GM10248 (cell line): ENCODE results near the gene COQ2.

Source experiments
- CTCF ChIA-PET: fragments of 300-600 bp; sonication (Branson Sonifier 250); formaldehyde crosslinking; extraction: SDS; loops from one replicate; lab custom pipeline; 2021; ENCODE audit warnings: antibody characterized with exemption; lab: Yijun Ruan, JAX
- POLR2A ChIA-PET: fragments of 350-650 bp; sonication (Branson Sonifier 250); formaldehyde crosslinking; extraction: SDS; loops from one replicate; lab custom pipeline; 2020; ENCODE audit warnings: antibody characterized with exemption; lab: Yijun Ruan, JAX
- DNase-seq: peaks from one replicate; pipeline ENCODE4 v3.0.0; 2012; ENCODE audit errors: extremely low spot score
- TF ChIP-seq, protein P1 (sequence below): IDR thresholded peaks from 2 replicates; pipeline ENCODE4 v1.5.1; 2012; ENCODE audit warnings: mild to moderate bottlenecking, low read depth; ENCODE audit errors: extremely low read depth, missing control alignments, control extremely low read depth

The COQ2 gene

GRCh38 chr4:83214079-83214478 lies 70.5 kb downstream of the COQ2 start:
- CTCF ChIA-PET, result interaction anchor here (1.1 kb wide), 1 partner anchor 104 kb away, joined by 5 read pairs; no protein-coding TSS in a partner anchor
- TF ChIP-seq, protein P1, sequence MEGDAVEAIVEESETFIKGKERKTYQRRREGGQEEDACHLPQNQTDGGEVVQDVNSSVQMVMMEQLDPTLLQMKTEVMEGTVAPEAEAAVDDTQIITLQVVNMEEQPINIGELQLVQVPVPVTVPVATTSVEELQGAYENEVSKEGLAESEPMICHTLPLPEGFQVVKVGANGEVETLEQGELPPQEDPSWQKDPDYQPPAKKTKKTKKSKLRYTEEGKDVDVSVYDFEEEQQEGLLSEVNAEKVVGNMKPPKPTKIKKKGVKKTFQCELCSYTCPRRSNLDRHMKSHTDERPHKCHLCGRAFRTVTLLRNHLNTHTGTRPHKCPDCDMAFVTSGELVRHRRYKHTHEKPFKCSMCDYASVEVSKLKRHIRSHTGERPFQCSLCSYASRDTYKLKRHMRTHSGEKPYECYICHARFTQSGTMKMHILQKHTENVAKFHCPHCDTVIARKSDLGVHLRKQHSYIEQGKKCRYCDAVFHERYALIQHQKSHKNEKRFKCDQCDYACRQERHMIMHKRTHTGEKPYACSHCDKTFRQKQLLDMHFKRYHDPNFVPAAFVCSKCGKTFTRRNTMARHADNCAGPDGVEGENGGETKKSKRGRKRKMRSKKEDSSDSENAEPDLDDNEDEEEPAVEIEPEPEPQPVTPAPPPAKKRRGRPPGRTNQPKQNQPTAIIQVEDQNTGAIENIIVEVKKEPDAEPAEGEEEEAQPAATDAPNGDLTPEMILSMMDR, result no peak
- POLR2A ChIA-PET, result no interaction called here
- DNase-seq, result no peak
